ENCODE data around the gene NUDT16L1.

DNA sequence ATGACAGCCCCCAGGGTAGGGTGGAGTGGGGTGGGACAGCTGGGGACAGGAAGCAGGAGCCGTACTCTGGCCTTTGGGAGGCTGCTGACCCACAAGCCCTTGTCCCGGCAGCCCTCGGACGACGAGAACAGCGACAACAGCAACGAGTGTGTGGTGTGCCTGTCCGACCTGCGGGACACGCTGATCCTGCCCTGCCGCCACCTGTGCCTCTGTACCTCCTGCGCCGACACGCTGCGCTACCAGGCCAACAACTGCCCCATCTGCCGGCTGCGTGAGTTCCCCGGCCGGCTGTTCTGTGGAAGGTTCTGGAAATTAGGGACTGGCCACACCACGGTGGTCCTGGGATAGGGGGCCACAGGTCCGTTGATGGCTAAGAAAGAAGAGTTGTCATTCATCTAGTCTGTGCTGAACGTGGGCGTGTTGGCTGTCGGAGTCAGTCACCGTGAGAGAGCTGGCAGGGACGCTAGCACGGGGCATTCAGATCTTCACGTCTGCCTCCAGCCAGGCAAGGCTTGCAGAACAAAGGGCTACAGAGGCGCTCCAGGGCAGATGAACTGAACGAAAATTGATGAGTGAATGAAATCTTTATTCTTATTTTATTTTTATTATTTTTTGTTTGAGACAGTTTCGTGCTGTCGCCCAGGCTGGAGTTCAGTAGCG is 19.8 kb upstream of the NUDT16L1 start:
- TF ChIP-seq EP300 (IDR thresholded peaks at IDR 0.05; ENCODE audit: borderline replicate concordance) (no peak), YY1 (IDR thresholded peaks at IDR 0.05; ENCODE audit: low read depth) (no peak), CREB1 (IDR thresholded peaks at IDR 0.05; ENCODE audit: low read depth) (no peak), TAF1 (IDR thresholded peaks at IDR 0.05; ENCODE audit: low read depth) (no peak), CEBPB (IDR thresholded peaks at IDR 0.05) (no peak), FOXM1 (IDR thresholded peaks at IDR 0.05; ENCODE audit: borderline replicate concordance, low read depth) (no peak), NFIC (IDR thresholded peaks at IDR 0.05) (no peak), RAD21 (IDR thresholded peaks at IDR 0.05; ENCODE audit: low read depth) (no peak), TCF12 (IDR thresholded peaks at IDR 0.05; ENCODE audit: low read depth) (no peak), EGR1 (IDR thresholded peaks at IDR 0.05) (no peak), ZBTB7A (IDR thresholded peaks at IDR 0.05; ENCODE audit: low read depth) (no peak)
- TF ChIP-seq, protein P1, sequence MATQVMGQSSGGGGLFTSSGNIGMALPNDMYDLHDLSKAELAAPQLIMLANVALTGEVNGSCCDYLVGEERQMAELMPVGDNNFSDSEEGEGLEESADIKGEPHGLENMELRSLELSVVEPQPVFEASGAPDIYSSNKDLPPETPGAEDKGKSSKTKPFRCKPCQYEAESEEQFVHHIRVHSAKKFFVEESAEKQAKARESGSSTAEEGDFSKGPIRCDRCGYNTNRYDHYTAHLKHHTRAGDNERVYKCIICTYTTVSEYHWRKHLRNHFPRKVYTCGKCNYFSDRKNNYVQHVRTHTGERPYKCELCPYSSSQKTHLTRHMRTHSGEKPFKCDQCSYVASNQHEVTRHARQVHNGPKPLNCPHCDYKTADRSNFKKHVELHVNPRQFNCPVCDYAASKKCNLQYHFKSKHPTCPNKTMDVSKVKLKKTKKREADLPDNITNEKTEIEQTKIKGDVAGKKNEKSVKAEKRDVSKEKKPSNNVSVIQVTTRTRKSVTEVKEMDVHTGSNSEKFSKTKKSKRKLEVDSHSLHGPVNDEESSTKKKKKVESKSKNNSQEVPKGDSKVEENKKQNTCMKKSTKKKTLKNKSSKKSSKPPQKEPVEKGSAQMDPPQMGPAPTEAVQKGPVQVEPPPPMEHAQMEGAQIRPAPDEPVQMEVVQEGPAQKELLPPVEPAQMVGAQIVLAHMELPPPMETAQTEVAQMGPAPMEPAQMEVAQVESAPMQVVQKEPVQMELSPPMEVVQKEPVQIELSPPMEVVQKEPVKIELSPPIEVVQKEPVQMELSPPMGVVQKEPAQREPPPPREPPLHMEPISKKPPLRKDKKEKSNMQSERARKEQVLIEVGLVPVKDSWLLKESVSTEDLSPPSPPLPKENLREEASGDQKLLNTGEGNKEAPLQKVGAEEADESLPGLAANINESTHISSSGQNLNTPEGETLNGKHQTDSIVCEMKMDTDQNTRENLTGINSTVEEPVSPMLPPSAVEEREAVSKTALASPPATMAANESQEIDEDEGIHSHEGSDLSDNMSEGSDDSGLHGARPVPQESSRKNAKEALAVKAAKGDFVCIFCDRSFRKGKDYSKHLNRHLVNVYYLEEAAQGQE (IDR thresholded peaks at IDR 0.05; ENCODE audit: low read depth) = no peak
- TF ChIP-seq, protein P2, sequence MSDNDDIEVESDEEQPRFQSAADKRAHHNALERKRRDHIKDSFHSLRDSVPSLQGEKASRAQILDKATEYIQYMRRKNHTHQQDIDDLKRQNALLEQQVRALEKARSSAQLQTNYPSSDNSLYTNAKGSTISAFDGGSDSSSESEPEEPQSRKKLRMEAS (IDR thresholded peaks at IDR 0.05) = no peak
